Measurements from ENCODE around the gene LMCD1.
A peak's percentile ranks its signal among the peaks of the same experiment; 100 is the strongest.

The LMCD1 gene, protein sequence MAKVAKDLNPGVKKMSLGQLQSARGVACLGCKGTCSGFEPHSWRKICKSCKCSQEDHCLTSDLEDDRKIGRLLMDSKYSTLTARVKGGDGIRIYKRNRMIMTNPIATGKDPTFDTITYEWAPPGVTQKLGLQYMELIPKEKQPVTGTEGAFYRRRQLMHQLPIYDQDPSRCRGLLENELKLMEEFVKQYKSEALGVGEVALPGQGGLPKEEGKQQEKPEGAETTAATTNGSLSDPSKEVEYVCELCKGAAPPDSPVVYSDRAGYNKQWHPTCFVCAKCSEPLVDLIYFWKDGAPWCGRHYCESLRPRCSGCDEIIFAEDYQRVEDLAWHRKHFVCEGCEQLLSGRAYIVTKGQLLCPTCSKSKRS

DNA sequence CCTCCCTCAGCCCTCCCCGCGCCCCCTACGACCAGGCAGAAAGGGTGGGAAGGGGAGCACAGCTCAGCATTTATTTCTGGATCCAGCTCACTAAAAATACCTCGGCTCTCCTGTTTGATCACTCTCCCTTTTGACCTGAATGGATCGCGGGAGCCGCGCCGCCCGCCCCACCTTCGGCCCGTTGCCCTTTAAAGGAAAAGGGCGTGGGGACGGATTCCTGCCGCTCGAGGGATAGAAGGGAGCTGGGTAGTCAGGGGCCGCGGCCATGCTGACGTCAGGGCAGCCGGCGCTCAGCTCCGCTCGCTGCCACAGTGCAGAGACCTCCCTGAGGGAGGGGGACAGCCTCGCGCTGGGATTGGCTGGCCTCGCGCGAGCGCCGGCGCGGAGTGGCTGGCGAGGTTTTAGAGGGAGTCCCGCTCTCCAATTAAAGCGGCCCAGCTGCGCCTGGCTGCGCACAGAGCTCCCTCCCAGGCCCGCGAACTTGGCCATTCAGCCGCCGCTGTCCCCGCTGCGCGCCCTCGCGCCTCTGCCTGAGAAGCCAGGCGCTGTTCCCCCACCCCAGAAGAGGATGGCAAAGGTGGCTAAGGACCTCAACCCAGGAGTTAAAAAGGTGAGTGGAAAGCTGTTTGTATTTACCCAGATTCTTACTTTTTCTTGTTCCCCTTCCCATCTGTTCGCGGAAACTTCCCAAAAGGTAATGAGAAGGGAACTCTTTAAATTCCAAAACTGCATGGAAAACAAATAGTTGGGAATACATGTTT is at the start of gene LMCD1:
Gene LMCD1, plus strand, starts transcription at position 453 of the 761 bp plus-strand sequence. Its CDS starts 116 bp downstream, at position 569.
- DNase-seq = peak; percentile 82

DNA sequence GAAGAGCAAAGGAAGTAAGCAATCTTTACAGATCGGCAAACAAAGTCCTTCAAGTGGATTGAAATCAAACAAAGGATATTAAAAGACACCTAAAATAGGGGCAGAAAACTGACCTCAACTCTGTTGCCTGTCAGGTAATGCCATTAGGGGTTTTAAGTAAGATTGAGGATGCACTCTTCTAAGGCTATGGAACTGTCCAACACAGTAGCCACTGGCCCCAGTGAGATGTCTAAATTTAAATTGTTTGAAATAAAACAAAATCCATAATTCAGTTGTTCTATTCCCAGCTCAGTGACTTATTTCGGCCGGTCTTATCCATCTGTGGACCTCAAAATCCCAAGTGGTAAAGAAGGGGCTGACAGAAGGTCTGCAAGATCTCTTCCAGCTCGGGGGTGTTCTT is 49.5 kb upstream of the LMCD1 start:
- no peak for DNase-seq

DNA sequence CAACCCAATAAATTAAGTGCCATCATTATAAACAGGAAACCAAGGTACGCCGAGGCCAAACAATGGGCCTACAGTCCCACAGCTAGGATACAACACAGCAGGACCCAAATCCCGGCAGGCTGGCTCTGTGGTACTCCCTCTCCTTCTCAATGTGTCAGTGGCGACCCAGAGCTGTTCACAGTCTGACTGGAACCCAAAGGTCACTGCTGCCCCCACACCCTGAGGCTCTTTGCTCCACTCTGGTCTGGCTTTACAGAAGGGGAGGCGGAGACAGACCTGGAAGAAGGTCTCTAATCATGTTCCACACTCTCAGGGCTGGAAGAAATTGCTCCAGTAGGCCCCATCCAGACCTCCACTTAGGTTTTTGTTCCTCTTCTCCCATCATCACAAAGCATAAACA is 48.5 kb upstream of the LMCD1 start:
- no peak for DNase-seq

DNA sequence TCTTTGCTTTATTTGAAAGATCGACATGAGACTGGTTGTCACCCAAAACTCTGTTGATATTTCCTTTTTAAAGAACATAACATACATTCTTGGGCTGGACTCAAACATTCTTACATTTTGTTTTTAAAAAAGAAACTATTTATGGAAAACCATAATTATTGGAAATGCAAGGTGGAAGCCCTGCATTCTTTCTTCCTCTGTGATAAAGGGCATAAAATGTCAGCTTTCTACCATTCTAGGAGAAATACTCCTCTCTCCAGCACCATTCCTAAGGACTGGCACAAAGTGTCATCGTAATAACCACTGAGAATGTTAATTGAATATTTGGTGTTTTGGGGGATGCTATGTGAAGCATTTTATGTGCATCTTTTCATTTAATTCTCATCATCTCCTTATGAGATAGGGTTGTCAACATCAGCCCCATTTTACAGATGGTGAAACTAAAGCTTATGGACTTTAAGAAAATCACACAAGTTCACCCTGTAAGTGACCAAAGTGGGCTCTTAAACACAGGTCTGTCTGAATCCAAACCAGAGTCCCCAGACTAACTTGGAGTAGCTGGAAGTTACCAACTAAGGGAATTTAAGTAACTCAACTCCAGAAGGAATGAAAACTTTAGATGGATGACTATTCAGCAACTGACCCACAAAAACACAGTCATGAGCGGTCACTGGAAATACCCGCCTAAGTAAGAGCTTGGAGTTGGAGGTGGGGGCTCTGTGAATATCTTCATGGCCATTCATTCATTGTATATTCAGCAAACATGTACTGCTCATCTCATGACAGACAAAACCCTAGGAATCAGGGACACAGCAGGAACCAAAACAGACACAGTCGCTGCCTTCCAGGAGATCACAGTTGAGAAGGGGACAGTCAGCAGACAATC is 45.9 kb upstream of the LMCD1 start:
- DNase-seq = no peak

DNA sequence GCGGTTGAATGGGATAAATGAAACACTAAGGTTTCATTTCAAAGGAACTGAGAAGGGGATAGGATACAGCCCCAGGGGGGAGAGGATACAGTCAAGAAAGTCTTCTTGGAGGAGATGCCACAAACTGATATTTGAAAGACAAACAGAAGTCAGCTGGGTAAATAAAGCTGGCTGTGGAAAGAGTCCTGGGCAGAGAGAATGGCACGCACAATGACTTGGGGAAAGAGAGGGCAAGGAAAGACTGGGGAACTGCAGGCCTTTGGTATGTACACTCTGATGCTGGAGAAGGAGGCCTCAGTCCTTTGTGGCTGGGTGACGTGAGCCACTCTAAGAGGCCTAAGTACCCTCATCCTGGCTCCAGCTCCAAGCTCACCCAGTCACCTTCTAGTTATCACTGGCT is 45.2 kb upstream of the LMCD1 start:
- DNase-seq = no peak

DNA sequence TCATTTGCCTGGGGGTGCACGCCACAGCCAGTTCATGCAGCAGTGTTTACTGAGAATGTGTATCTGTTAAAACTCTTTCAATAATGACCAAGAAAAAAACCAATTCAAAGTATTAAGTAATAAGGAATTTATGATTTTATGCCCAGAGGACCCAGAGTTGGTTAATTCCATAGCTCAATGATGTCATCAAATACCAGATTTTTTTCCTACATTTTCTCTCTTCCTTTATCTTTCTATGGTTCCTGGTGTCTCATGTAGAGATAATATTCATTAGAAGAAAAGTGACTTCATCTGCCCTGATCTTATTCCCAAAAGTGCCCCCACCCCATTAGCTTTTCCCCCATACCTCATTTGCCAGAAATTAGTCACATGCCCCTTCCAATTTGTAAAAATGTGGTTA is 44.6 kb upstream of the LMCD1 start:
- no peak for DNase-seq

DNA sequence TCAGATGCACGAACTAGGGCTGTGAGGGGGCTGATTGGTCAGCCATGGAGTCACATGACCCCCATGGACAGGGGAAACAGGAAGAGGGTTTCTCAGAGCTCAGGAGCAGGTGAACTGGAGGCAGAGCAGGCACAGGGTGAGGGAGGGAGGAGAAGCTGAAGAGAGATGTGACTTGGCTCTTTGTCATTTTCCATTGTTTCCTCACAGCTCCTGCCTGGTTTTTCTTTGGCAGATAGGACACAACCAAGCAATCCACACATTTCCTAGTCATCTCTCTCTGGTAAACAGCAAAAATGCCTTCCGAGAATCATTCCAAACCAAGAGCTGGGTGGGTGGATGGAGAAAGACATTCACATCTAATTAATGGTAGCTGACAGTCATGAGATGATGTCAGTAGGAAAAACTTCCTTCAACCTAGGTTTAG is 43.4 kb upstream of the LMCD1 start:
- no peak for DNase-seq

DNA sequence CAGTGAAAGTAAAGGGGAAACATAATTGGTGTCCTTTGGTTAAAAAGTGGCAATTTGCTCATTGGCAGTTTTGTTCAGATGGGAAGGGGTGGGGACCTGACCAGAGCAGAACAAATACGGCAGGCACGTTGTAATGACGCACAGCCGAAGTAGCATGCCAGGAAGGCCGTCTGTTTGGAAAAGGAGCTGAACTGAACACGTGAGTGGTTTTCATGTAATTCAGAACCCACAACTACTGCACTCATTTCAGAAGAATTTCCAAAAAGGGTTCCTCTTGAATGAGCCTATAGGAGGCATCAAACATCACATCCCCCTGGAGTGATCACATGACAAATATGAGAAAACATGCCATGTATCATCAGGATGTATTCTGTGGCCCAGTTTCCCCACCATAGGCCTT is 42.9 kb upstream of the LMCD1 start:
- DNase-seq = no peak

DNA sequence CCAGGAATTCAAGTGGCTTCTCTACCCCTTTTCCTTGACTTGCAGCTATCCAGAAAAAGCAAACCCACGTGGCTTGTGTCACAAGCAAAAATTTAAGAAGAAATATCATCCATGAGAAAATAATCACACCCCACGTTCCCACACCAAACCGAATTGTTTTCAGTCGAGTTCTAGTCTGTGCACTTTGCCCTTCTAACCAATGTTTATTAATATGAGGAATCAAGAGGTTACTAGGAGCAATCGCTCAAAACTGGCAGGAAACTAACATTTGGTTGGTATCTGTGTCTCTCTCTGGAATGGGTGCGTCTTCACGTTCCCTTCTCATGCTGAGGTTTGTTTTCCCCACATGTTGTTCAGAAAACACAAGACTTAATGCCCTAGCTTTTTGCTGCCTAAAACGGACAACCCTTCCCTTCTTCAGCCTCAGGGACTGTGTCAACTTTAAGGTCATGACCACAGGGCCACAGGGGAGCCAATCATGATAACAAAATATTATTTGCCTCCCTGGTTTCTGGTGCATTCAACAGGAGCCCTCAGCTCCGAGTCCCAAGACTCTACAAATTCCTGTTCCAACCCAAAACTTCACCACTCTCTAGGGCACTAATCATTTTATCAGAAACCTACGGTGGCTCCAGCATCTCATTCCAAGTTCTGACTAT is 41.4 kb upstream of the LMCD1 start:
- DNase-seq = no peak

DNA sequence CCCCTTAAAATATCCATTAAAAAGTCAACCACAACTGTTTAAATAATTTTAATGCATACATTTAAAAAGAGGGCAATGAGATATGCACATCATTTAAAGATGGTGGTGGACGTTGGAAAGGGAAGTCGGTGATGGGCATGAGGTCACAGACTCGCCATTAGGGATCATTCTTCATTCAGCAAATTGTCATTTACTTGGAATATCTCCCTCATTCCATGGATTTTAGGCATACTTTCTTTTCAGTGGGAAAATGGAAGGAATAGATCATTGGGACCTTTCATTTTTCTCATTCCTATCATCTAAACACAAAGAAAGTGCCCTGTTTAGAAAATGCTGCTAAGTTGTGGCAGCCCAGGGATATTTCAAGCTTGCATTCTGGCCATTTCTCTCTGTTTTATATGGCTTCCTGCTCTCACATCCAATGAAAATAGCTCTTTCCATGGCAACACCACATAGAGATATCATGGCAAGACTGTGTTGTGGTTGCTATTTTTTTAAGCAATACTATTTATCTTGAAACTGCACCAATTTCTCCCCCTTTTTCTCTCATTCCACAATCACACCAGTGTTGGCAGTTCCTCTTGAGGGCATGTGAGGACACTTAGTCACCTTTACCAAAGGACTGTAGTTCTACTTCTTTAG is 40.7 kb upstream of the LMCD1 start:
- no peak for DNase-seq

DNA sequence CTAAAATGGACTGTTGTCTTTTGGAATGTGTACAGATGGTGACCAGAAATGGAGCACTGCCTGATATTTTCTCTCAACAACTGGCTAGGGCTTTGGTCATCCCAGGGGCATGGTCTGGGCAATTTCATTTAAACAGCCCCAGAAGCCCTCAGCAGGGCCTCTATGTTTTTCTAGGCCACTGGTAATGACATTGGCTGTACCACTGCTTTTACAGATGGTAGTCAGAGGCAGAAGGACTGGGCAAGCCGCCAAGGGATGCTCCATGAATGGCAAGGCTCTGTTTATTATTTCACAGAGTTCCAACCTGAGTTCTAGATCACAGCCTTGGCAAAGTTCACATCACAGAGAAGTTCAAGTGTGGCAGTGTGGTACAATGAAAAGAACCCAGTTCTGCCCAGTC is 37.0 kb upstream of the LMCD1 start:
- no peak for DNase-seq

DNA sequence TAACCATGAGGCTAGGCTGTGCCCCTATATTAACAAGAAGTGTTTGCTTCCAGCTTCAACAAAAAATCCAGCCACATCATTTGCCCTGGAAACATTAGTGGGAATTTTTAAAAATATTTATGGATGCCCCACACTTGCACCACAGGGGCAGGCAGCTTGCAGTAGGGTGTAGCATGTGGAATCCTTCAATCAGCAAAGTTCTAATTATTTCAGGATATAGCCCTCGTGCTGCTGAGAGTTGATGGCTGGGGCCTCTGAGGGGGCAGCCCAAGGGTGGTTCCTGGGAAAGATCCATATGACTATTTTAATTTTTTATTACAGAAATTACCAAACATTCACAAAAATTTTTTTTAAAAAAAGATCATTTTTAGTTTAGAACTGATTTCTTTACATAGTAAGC is 35.1 kb upstream of the LMCD1 start:
- no peak for DNase-seq

DNA sequence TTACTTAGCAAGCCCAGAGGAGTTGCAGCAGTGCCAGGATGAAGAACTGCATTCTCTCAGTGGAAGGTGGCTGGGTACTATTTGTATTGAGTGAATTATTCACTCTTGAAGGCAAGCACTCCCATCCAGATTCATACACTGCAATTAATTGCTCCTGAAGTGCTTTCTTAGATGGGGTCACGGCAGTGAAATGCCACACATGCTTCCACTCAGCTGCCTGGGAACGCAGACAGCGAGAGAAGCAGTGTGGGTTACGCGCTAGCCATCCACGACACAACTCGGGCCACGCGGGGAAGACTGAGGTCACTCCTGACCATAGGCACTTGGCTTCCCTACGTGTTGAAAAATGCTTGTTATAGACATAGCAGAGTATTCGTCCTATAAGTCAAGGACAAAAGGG is 30.8 kb upstream of the LMCD1 start:
- no peak for DNase-seq

DNA sequence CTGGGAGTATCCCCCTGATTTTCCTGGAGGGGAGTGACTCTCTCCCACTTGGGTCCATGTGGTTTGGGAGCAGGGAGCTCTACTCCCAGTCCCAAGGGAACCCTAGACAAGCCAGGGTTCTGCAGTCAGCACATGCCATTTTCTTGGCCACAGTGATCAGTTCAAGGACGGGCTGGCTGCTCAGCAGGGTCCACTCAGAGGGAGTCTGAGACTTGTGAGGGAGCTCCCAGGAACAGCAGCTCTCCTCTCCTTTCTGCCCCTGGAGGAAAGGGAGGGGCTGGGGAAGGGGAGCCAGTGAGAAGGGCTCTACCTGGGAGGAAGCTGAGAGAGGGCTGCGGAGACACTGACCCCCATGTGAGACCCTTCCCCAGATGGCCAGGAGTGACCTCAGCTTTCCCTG is 29.1 kb upstream of the LMCD1 start:
- DNase-seq = no peak

DNA sequence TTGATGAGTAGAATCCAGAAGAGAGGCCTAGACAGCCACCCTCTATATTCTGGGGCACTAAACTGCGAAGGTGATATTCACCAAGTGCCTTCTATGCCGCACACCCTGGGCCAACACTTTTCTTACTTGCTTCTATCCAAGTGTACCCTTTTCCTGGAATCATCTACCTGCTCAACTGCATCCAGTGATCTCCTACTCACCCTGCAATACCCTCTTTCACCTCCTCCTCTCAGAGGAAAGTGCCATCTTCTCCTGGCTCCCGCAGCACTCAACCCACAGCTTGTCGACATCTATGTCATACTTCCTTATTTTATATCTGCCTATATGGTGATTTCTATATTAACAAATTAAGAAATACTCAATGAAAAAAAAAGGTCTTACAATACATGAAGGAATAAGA is 28.6 kb upstream of the LMCD1 start:
- DNase-seq = no peak

DNA sequence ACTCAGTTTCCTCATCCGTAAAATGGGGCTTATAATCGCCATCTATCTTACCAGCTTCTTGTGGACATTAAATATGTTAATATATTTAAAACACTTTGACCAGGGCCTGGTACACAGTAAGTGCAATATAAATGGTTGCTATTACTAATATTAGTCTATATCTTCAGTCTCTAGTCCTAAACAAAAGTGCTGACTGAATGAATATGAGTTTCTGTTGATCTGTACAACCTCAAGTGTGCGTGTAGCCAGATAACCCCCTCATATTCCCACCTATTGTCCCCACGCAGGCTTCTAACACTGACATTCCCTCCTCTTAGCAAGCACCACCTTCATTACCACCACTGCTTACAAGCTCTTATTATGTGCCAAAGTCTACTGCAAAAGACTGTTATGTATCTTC is 27.6 kb upstream of the LMCD1 start:
- no peak for DNase-seq

DNA sequence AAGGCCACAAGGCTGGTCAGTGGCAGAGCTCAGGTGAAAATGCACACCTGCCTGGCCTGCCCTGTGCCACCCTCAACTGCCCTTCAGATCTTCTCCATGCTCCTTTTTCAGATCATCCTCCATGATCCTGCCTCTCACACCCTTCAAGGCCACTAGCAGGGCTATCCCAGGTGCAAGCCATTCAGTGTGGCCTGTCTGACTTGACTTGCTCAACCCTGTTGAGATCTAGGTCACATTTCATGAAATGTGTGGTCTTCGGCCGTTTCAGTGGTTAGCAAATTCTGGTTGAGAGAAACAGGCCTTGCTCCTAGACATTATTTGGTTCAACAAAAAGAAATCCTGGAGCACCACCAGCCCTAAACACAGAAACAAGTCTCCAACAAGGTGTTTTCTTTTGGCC is 26.6 kb upstream of the LMCD1 start:
- no peak for DNase-seq

DNA sequence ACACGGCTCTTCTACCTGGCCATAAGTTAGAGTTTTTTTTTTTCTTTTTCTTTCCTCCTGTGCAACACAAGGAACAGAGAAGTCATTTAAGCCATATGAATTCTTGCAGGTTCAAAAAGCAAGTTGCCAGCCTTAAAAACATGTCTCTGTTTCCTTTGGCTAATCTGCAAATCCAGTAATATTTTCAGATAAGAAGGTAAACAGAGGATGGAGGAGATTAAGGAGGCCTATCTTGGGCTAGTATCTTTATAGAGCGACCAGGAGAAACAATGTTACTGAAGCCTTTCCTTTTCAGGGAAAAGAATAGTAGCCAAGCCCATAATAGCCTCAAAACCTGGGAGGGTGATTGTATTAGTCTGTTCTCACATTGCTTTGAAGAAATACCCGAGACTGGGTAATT is 20.9 kb upstream of the LMCD1 start:
- no peak for DNase-seq

DNA sequence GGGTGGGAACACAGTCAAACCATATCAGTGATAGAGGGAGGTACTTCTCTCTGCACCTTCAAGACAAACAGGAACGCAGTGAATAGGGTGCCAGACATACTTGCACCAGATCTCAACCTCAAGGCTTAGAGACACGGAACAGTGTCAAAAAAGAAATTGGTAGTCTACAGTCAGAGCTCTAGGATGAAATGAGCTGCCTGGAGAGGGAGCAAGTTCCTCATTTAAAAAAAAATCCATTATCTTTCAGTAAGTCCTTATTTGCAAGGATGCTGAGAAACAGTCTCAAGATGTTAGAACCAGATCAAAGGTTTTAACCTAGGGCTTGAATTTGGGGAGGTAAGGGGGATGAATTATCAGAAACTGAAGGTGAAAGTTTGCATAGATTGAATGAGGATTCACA is 20.2 kb upstream of the LMCD1 start:
- no peak for DNase-seq

DNA sequence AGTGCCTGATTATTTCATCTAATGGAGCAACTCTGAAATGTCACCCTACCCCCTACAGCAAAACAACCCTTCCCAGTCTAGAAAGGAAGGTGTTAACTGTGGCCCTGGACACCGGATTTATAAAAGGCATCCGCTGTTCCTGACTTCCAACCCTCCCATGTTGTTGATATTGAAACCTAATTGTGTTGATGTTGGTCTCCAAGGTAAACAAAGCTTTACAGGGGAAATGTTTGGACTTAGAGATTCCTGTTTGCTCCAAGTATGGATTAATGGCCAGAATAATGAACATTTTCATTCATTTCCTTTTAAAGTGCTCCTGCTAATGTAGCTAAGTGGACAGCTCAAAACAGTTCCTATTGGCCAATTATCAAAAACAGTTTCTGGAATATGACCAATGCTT is 19.4 kb upstream of the LMCD1 start:
- no peak for DNase-seq

DNA sequence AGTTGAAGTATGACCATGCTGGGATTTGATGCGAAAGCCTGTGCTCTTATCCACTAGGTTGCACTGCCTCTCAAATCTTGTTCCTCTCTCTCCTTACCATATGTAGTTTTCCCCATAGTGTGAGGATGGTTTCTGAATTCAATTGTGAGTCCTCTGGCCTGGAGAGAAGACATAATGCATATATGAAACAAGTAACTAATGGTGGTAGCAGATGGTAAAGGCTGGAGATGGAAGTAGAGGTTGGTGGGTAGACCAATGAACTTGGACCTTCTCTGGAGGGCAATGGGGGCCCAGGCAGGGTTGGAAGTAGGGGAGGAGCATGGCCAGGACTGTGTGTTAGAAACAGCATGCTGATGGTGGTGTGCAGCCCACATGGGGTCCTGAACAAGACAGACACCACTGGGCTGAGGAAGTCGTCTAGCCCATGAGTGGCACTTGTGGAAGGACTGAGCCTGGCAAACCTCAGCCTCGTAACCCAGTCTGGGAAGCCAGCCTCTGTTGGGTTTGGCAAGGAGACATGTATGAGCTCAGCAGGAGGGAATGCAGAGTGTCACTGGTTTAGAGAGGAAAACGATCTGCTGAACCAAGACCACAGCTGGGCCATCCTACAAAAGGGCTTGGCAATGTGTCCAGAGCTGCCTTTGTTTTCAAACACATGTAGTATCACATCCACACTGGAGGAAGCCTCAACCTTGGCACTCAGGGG is 18.5 kb upstream of the LMCD1 start:
- DNase-seq = no peak
